B cell (primary cell): ENCODE data around the gene BLOC1S5. TPM values are rescaled to one million over a fixed set of nuclear protein-coding genes. Genes with fewer than 3 reads are reported as not detected.

Source experiments
- ATAC-seq: fragments of 200-7000 bp; cut with Tn5 transposase; one replicate; pipeline ENCODE4 v1.10.0; 2021; ENCODE audit warnings: low read depth, mild to moderate bottlenecking, moderate number of reproducible peaks, moderate library complexity
- CTCF ChIA-PET: fragments of 350-600 bp; sonication (Branson Sonifier 250); formaldehyde crosslinking; loops from one replicate; lab custom pipeline; 2021; ENCODE audit warnings: antibody characterized with exemption, inconsistent platforms; lab: Charles Lee
- POLR2A ChIA-PET: fragments of 350-600 bp; sonication (Branson Sonifier 250); formaldehyde crosslinking; loops from one replicate; lab custom pipeline; 2021; ENCODE audit warnings: antibody characterized with exemption; lab: Charles Lee
- DNase-seq: peaks from one replicate; pipeline ENCODE4 v3.0.0; 2013
- H2AFZ ChIP-seq: 2 replicates; pipeline ENCODE4 v1.6.1; 2012; ENCODE audit warnings: mild to moderate bottlenecking, low read depth, low read length; ENCODE audit not compliant: insufficient read depth, poor library complexity, severe bottlenecking
- H3K27ac ChIP-seq, 2 donors: 1 replicate in 1 of 2; 2 replicates in 1 of 2; pipeline ENCODE4 v1.5.1; 2012 to 2013; ENCODE audit warnings: low read length in 2 of 2, mild to moderate bottlenecking in 2 of 2, moderate library complexity in 1 of 2
- H3K27me3 ChIP-seq, 4 experiments: fragments of 200-600 bp in 1 of 4; sonication (generic) in 1 of 4; replicated peaks in 1 of 4; 1 replicate in 2 of 4; 2 replicates in 2 of 4; pipeline versions ENCODE4 v1.6.1 to v1.7.0; 2013 to 2016; ENCODE audit warnings: low read length in 3 of 4, mild to moderate bottlenecking in 2 of 4, mixed read lengths in 1 of 4, moderate library complexity in 1 of 4; ENCODE audit not compliant: insufficient read depth in 4 of 4, control insufficient read depth in 3 of 4; ENCODE audit errors: control extremely low read depth in 1 of 4
- H3K36me3 ChIP-seq, 2 experiments: replicated peaks in 1 of 2; 1 replicate in 1 of 2; 2 replicates in 1 of 2; pipeline versions ENCODE4 v1.6.1 to v1.7.1; 2013; ENCODE audit warnings: low read length in 1 of 2; ENCODE audit not compliant: insufficient read depth in 2 of 2, control insufficient read depth in 1 of 2; ENCODE audit errors: control extremely low read depth in 1 of 2, extremely low read depth in 1 of 2
- H3K4me1 ChIP-seq, 2 donors: fragments of 200-600 bp in 1 of 2; sonication (generic) in 1 of 2; 1 replicate in 1 of 2; 2 replicates in 1 of 2; pipeline versions ENCODE4 v1.5.1 to v1.6.1; 2013 to 2017; ENCODE audit warnings: low read length in 2 of 2; ENCODE audit not compliant: control insufficient read depth in 2 of 2, insufficient read depth in 2 of 2
- H3K4me2 ChIP-seq: replicated peaks from 2 replicates; pipeline ENCODE3; 2012; ENCODE audit warnings: mild to moderate bottlenecking, low read depth, low read length; ENCODE audit not compliant: poor library complexity, severe bottlenecking
- H3K4me3 ChIP-seq, 5 experiments: fragments of 200-600 bp in 1 of 5; sonication (generic) in 1 of 5; 1 replicate in 3 of 5; 2 replicates in 2 of 5; pipeline versions ENCODE4 v1.5.1 to v1.7.0; 2011 to 2016; ENCODE audit warnings: low read length in 4 of 5, mild to moderate bottlenecking in 4 of 5, low read depth in 2 of 5, control low read depth in 1 of 5, moderate library complexity in 1 of 5; ENCODE audit not compliant: insufficient read depth in 1 of 5; ENCODE audit errors: control extremely low read depth in 1 of 5, extremely low read depth in 1 of 5
- H3K79me2 ChIP-seq: fragments of 200-600 bp; sonication (generic); one replicate; pipeline ENCODE4 v1.6.0; 2016; ENCODE audit warnings: low read length; ENCODE audit not compliant: control insufficient read depth, insufficient read depth
- H3K9ac ChIP-seq: fragments of 200-600 bp; sonication (generic); 2 replicates; pipeline ENCODE4 v1.6.1; 2017; ENCODE audit warnings: mild to moderate bottlenecking, low read length, moderate library complexity
- H3K9me3 ChIP-seq, 3 donors: one replicate each; pipeline versions ENCODE4 v1.6.1 to v1.7.1; 2013; ENCODE audit warnings: low read length in 2 of 3; ENCODE audit not compliant: control insufficient read depth in 2 of 3, insufficient read depth in 1 of 3; ENCODE audit errors: control extremely low read depth in 1 of 3
- H4K20me1 ChIP-seq: 2 replicates; pipeline ENCODE4 v1.6.0; 2012; ENCODE audit warnings: mild to moderate bottlenecking, low read length; ENCODE audit not compliant: insufficient read depth, control insufficient read depth, poor library complexity, severe bottlenecking
- H3K27ac Mint-ChIP-seq: one replicate; pipeline ENCODE4 v1.8.0; 2021; ENCODE audit warnings: mixed read lengths
- H3K27me3 Mint-ChIP-seq: one replicate; pipeline ENCODE4 v1.8.0; 2021; ENCODE audit warnings: mixed read lengths
- H3K4me1 Mint-ChIP-seq: one replicate; pipeline ENCODE4 v1.8.0; 2021; ENCODE audit warnings: mixed read lengths
- H3K4me3 Mint-ChIP-seq: one replicate; pipeline ENCODE4 v1.8.0; 2021; ENCODE audit warnings: mixed read lengths
- H3K9me3 Mint-ChIP-seq: one replicate; pipeline ENCODE4 v1.8.0; 2022; ENCODE audit warnings: mixed read lengths; ENCODE audit not compliant: insufficient read depth
- CTCF ChIP-seq: fragments of 200-600 bp; IDR thresholded peaks from one replicate; pipeline ENCODE4 v1.8.0; 2022; ENCODE audit warnings: antibody characterized with exemption, mild to moderate bottlenecking
- EZH2 ChIP-seq: IDR thresholded peaks from 2 replicates; pipeline ENCODE4 v1.6.1; 2012; ENCODE audit warnings: borderline replicate concordance, low read depth, mild to moderate bottlenecking, moderate library complexity, low read length; ENCODE audit not compliant: insufficient read depth, poor library complexity, severe bottlenecking
- WGBS: methylation state at CpG from one replicate; pipeline ENCODE4 v1.1.5; 2013; ENCODE audit warnings: missing lambda C conversion rate; ENCODE audit not compliant: insufficient coverage; 5-methylcytosine and 5-hydroxymethylcytosine counted together
- intact Hi-C: fragments of 100-400 bp; cut with micrococcal nuclease; formaldehyde crosslinking; loops from one replicate; pipeline ENCODE4 v1.10.0; 2022
- polyA plus RNA-seq: library from polyadenylated mRNA; depleted of rRNA; stranded (reverse); fragments of >200 nt; gene quantifications from 2 replicates; pipeline ENCODE4 v1.2.3, GENCODE V29; 2012
- total RNA-seq, 2 donors: library from RNA; stranded (reverse); fragments of 120-200 nt in 1 of 2; gene quantifications; 1 replicate in 1 of 2; 2 replicates in 1 of 2; pipeline versions ENCODE4 v1.2.3 to v1.2.4, GENCODE V29; 2013 to 2022

Gene BLOC1S5
- total and polyA plus RNA-seq, 2 donors (not counting 1 experiment from before 2014, with no cell fraction given): 5.2 to 18.8 TPM

GRCh38 chr6:8020083-8020482 is 44.1 kb downstream of the BLOC1S5 start:
- H3K4me3 ChIP-seq: no peak overlapping the region
- CTCF ChIA-PET: interaction anchor here (0.7 kb wide), 1 partner anchor 27 kb away, joined by 3 read pairs; no protein-coding TSS in a partner anchor
- H3K27ac ChIP-seq: no peak overlapping the region
- intact Hi-C loops: no loop called here
- DNase-seq: no peak
- ATAC-seq: no peak
- Mint-ChIP-seq H3K27me3 (no peaks in the 10 kb centered on the region), H3K27ac (no peak overlapping the region), H3K4me3 (no peak overlapping the region), H3K4me1 (peaks cover 10% of the 10 kb centered on the region), H3K9me3 (peaks cover 4% of the 10 kb centered on the region)
- peaks cover 5 to 10% of the 10 kb centered on the region in 2 experiments for H3K36me3 ChIP-seq
- no peaks in the 10 kb centered on the region for H3K9me3 ChIP-seq
- no peak overlapping the region for H3K9ac ChIP-seq
- peaks cover 4% of the 10 kb centered on the region for H3K79me2 ChIP-seq
- WGBS: no CpG with 5 or more reads among the region's 4 CpGs
- POLR2A ChIA-PET: no interaction called here
- H4K20me1 ChIP-seq: no peaks in the 10 kb centered on the region
- no peak for TF ChIP-seq EZH2
- no peak for TF ChIP-seq CTCF
- no peaks in the 10 kb centered on the region for H3K27me3 ChIP-seq
- no peak overlapping the region for H3K4me2 ChIP-seq
- H3K4me1 ChIP-seq: no peaks in the 10 kb centered on the region
- H2AFZ ChIP-seq: no peak overlapping the region

GRCh38 chr6:8017705-8018104 is 46.5 kb downstream of the BLOC1S5 start:
- POLR2A ChIA-PET: no interaction called here
- CTCF ChIA-PET: interaction anchor here (1.0 to 1.9 kb wide), 3 partner anchors 9 to 120 kb away, joined by 3 to 7 read pairs (median 6); no protein-coding TSS in a partner anchor

More at GRCh38 chr6:8017705-8018104, 46.5 kb downstream of the BLOC1S5 start:
- H3K27ac ChIP-seq: peak overlapping the region in 1 of 2 donors; percentile 42
- peak overlapping the region; percentile 31 for H3K9ac ChIP-seq
- intact Hi-C loops: no loop called here
- H3K27ac Mint-ChIP-seq: peak overlapping the region; percentile 83
- no peaks in the 10 kb centered on the region for H3K9me3 ChIP-seq
- H2AFZ ChIP-seq: peak overlapping the region; percentile 20
- peaks cover 4% of the 10 kb centered on the region for H3K9me3 Mint-ChIP-seq
- H3K79me2 ChIP-seq: peaks cover 2% of the 10 kb centered on the region
- DNase-seq (no peak), ATAC-seq (no peak)
- no peaks in the 10 kb centered on the region for H4K20me1 ChIP-seq
- H3K27me3 Mint-ChIP-seq: no peaks in the 10 kb centered on the region
- H3K4me1 Mint-ChIP-seq: peaks cover 10% of the 10 kb centered on the region
- H3K36me3 ChIP-seq: peaks cover 12 to 14% of the 10 kb centered on the region in 2 experiments
- H3K27me3 ChIP-seq: no peaks in the 10 kb centered on the region
- WGBS: 80% methylated on average over 3 of the region's 7 CpGs
- no peaks in the 10 kb centered on the region for H3K4me1 ChIP-seq
- peak overlapping the region; percentile 83 for H3K4me3 Mint-ChIP-seq
- no peak for TF ChIP-seq EZH2
- TF ChIP-seq CTCF: no peak
- H3K4me3 ChIP-seq: peak overlapping the region in 1 of 5 experiments; percentile 42
- H3K4me2 ChIP-seq: peak overlapping the region; percentile 7
